Loucy (cell line): ENCODE results near the gene FZD4.

Source experiments
- H2AFZ ChIP-seq: fragments of 200-600 bp; sonication (generic); 2 replicates; pipeline ENCODE4 v1.6.0; 2016; ENCODE audit warnings: antibody characterized with exemption, mild to moderate bottlenecking, low read length, moderate library complexity
- H3F3A ChIP-seq: fragments of 200-600 bp; 2 replicates; pipeline ENCODE4 v1.6.0; 2016; ENCODE audit warnings: antibody characterized with exemption, low read depth, mild to moderate bottlenecking
- H3K27me3 ChIP-seq: fragments of 200-600 bp; sonication (generic); 2 replicates; pipeline ENCODE4 v1.6.1; 2014; ENCODE audit warnings: low read length, mild to moderate bottlenecking; ENCODE audit not compliant: insufficient read depth, poor library complexity, severe bottlenecking
- H3K36me3 ChIP-seq: fragments of 200-600 bp; sonication (generic); 2 replicates; pipeline ENCODE4 v1.6.1; 2016; ENCODE audit warnings: low read length; ENCODE audit not compliant: insufficient read depth
- H3K4me1 ChIP-seq: fragments of 200-600 bp; sonication (generic); 2 replicates; pipeline ENCODE4 v1.5.1; 2014; ENCODE audit warnings: low read length, mild to moderate bottlenecking; ENCODE audit not compliant: insufficient read depth, poor library complexity, severe bottlenecking
- H3K4me2 ChIP-seq: fragments of 200-600 bp; sonication (generic); 2 replicates; pipeline ENCODE4 v1.6.0; 2014; ENCODE audit warnings: antibody characterized with exemption, low read length, low read depth, mild to moderate bottlenecking; ENCODE audit not compliant: poor library complexity, severe bottlenecking
- H3K4me3 ChIP-seq: fragments of 200-600 bp; sonication (generic); 2 replicates; pipeline ENCODE4 v1.5.1; 2014; ENCODE audit warnings: low read length, mild to moderate bottlenecking, mixed read lengths; ENCODE audit not compliant: poor library complexity, severe bottlenecking
- H3K79me2 ChIP-seq: fragments of 200-600 bp; sonication (generic); 2 replicates; pipeline ENCODE4 v1.6.1; 2014; ENCODE audit warnings: low read length; ENCODE audit not compliant: insufficient read depth
- H3K9ac ChIP-seq: fragments of 200-600 bp; sonication (generic); 2 replicates; pipeline ENCODE4 v1.6.0; 2014; ENCODE audit warnings: mild to moderate bottlenecking, low read depth, low read length, moderate library complexity; ENCODE audit not compliant: poor library complexity, severe bottlenecking
- H3K9me2 ChIP-seq: fragments of 200-600 bp; sonication (generic); replicated peaks from 2 replicates; pipeline ENCODE4 v1.6.1; 2016; ENCODE audit warnings: low read depth, low read length, mixed read lengths
- H3K9me3 ChIP-seq: fragments of 200-600 bp; sonication (generic); 2 replicates; pipeline ENCODE4 v1.6.1; 2014; ENCODE audit warnings: mild to moderate bottlenecking, antibody characterized with exemption, low read length, low read depth; ENCODE audit not compliant: insufficient read depth
- H4K20me1 ChIP-seq: fragments of 200-600 bp; sonication (generic); 2 replicates; pipeline ENCODE4 v1.6.0; 2014; ENCODE audit warnings: antibody characterized with exemption, low read length, mild to moderate bottlenecking; ENCODE audit not compliant: insufficient read depth, poor library complexity, severe bottlenecking
- CTCF ChIP-seq: fragments of 200-600 bp; sonication (generic); conservative IDR thresholded peaks from 2 replicates; pipeline ENCODE4 v1.5.1; 2014; ENCODE audit warnings: mild to moderate bottlenecking, antibody characterized with exemption, low read length
- EZH2phosphoT487 ChIP-seq: fragments of 200-600 bp; IDR thresholded peaks from 2 replicates; pipeline ENCODE4 v1.6.1; 2018; ENCODE audit warnings: antibody characterized with exemption, mild to moderate bottlenecking, moderate library complexity, borderline replicate concordance

The FZD4 gene

GRCh38 chr11:86957976-86958646 is 2.9 kb upstream of the FZD4 start:
- Histone ChIP-seq H3K9me2 (no peaks in the 10 kb centered on the region), H3K4me3 (no peak overlapping the region), H4K20me1 (no peaks in the 10 kb centered on the region), H3K36me3 (no peaks in the 10 kb centered on the region), H3F3A (no peaks in the 10 kb centered on the region), H3K27me3 (peaks cover 4% of the 10 kb centered on the region), H3K4me2 (no peak overlapping the region), H3K9me3 (no peaks in the 10 kb centered on the region), H3K9ac (no peak overlapping the region), H2AFZ (no peak overlapping the region), H3K4me1 (no peaks in the 10 kb centered on the region), H3K79me2 (no peaks in the 10 kb centered on the region)
- no peak for TF ChIP-seq EZH2phosphoT487
- no peak for TF ChIP-seq CTCF

GRCh38 chr11:86956905-86957195 is 1.7 kb upstream of the FZD4 start:
- TF ChIP-seq CTCF (no peak), EZH2phosphoT487 (no peak)
- H3K27me3 ChIP-seq, result peaks cover 4% of the 10 kb centered on the region
- H3K79me2 ChIP-seq, result no peaks in the 10 kb centered on the region
- H3K9me3 ChIP-seq, result no peaks in the 10 kb centered on the region
- H3K9me2 ChIP-seq, result no peaks in the 10 kb centered on the region
- H4K20me1 ChIP-seq, result no peaks in the 10 kb centered on the region
- no peak overlapping the region for H3K4me3 ChIP-seq
- no peak overlapping the region for H2AFZ ChIP-seq
- no peak overlapping the region for H3K9ac ChIP-seq
- H3K4me1 ChIP-seq, result no peaks in the 10 kb centered on the region
- no peaks in the 10 kb centered on the region for H3K36me3 ChIP-seq
- no peaks in the 10 kb centered on the region for H3F3A ChIP-seq
- H3K4me2 ChIP-seq, result no peak overlapping the region

- Histone ChIP-seq H3K9me3 (no peaks in the 10 kb centered on the region), H3K9me2 (no peaks in the 10 kb centered on the region), H3K9ac (no peak overlapping the region), H3K36me3 (no peaks in the 10 kb centered on the region), H3K27me3 (no peaks in the 10 kb centered on the region), H3K4me3 (no peak overlapping the region), H2AFZ (no peak overlapping the region), H4K20me1 (no peaks in the 10 kb centered on the region), H3K79me2 (no peaks in the 10 kb centered on the region), H3K4me1 (no peaks in the 10 kb centered on the region), H3K4me2 (no peak overlapping the region), H3F3A (no peaks in the 10 kb centered on the region)
- no peak for TF ChIP-seq EZH2phosphoT487
- TF ChIP-seq CTCF, result no peak
These were observed 159 bp downstream of the FZD4 start for GRCh38 chr11:86955111-86955360.
